ENCODE measurements around the gene OTOF.

- TF ChIP-seq STAT1 (IDR thresholded peaks at IDR 0.05; ENCODE audit: unreplicated experiment) (no peak), CTCF (conservative IDR thresholded peaks at IDR 0.05; ENCODE audit: low read depth in 2 of 2) (no peak), EZH2 (IDR thresholded peaks at IDR 0.05; ENCODE audit: low read depth, unreplicated experiment) (no peak), ETS1 (IDR thresholded peaks at IDR 0.05) (no peak), REST (IDR thresholded peaks at IDR 0.05; ENCODE audit: unreplicated experiment) (no peak)
Measured at GRCh38 chr2:26480566-26481423, 2.9 kb upstream of the OTOF start.

Data from GM23338 (cell line).